Osteocyte (in vitro differentiated cells): Measurements from ENCODE around the gene TADA2B. TPM values are rescaled to one million over a fixed set of nuclear protein-coding genes. Genes with fewer than 3 reads are reported as not detected.

Source experiments
- DNase-seq: peaks from one replicate; pipeline ENCODE4 v3.0.0; 2021; ENCODE audit warnings: mixed read lengths; ENCODE audit not compliant: unreplicated experiment; ENCODE audit errors: extremely low spot score
- H3K27ac Mint-ChIP-seq: one replicate; pipeline ENCODE4 v1.8.0; 2021; ENCODE audit warnings: mild to moderate bottlenecking, mixed read lengths; ENCODE audit not compliant: unreplicated experiment
- H3K27me3 Mint-ChIP-seq: one replicate; pipeline ENCODE4 v1.8.0; 2021; ENCODE audit warnings: mixed read lengths; ENCODE audit not compliant: unreplicated experiment
- H3K36me3 Mint-ChIP-seq: one replicate; pipeline ENCODE4 v1.8.0; 2021; ENCODE audit warnings: mixed read lengths; ENCODE audit not compliant: unreplicated experiment
- H3K4me1 Mint-ChIP-seq: one replicate; pipeline ENCODE4 v1.8.0; 2021; ENCODE audit warnings: mixed read lengths; ENCODE audit not compliant: unreplicated experiment
- H3K4me3 Mint-ChIP-seq: one replicate; pipeline ENCODE4 v1.8.0; 2021; ENCODE audit warnings: mild to moderate bottlenecking, moderate library complexity, mixed read lengths; ENCODE audit not compliant: unreplicated experiment
- H3K9me3 Mint-ChIP-seq: one replicate; pipeline ENCODE4 v1.8.0; 2021; ENCODE audit warnings: mixed read lengths; ENCODE audit not compliant: unreplicated experiment
- total RNA-seq: library from RNA; stranded (reverse); gene quantifications from 2 replicates; pipeline ENCODE4 v1.2.1, GENCODE V29; 2021
- TF ChIP-seq, protein P1 (sequence below): fragments of 200-600 bp; sonication (generic); IDR thresholded peaks from 2 replicates; pipeline ENCODE4 v1.5.0; 2021; ENCODE audit warnings: antibody characterized with exemption, mild to moderate bottlenecking, moderate library complexity

The TADA2B gene
- total RNA-seq, 1 donor from 2014 or later, result 21.4 TPM

DNA sequence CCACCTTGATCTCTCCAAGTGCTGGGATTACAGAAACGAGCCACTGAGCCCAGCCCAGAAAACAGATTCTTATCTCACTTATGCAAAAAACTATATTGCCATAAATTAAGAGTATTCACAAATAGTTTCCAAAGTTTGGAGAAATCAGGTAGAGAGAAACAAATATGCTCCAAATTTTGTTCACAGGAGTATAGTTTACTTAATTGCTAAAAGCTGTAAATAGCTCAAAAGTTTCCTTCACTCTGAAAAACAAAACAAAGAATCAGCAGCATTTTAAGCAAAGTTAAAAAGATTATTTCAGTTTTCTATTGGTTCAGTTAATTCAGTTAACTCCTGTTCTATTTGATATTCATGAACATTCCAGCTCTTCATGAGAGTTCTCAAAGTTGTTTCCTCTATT, 43.2 kb downstream of the TADA2B start:
- Mint-ChIP-seq H3K36me3 (no peaks in the 10 kb centered on the region), H3K4me3 (no peak overlapping the region), H3K27ac (no peak overlapping the region), H3K4me1 (peaks cover 3% of the 10 kb centered on the region), H3K27me3 (peaks cover 69% of the 10 kb centered on the region), H3K9me3 (no peaks in the 10 kb centered on the region)
- no peak for DNase-seq
- TF ChIP-seq, protein P1, sequence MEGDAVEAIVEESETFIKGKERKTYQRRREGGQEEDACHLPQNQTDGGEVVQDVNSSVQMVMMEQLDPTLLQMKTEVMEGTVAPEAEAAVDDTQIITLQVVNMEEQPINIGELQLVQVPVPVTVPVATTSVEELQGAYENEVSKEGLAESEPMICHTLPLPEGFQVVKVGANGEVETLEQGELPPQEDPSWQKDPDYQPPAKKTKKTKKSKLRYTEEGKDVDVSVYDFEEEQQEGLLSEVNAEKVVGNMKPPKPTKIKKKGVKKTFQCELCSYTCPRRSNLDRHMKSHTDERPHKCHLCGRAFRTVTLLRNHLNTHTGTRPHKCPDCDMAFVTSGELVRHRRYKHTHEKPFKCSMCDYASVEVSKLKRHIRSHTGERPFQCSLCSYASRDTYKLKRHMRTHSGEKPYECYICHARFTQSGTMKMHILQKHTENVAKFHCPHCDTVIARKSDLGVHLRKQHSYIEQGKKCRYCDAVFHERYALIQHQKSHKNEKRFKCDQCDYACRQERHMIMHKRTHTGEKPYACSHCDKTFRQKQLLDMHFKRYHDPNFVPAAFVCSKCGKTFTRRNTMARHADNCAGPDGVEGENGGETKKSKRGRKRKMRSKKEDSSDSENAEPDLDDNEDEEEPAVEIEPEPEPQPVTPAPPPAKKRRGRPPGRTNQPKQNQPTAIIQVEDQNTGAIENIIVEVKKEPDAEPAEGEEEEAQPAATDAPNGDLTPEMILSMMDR, result no peak

DNA sequence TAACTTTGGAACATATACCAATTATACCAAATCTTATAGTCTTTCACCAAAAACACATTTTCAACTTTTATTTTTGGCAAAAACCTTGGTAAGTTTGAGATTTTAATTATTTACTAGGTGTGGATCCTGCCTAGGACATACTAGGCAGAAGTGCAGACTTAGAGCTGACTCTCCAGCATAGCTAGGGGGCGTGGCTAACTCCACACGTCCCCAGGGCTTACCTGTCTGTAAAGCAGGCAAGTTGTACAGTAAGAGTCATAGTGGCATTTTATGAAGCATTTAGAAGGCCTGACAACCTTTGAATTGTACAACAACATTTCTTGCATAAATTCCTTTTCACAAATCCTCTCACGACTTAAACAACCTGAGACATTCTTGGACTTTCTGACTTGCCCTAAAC, 43.9 kb downstream of the TADA2B start:
- Mint-ChIP-seq H3K4me3 (no peak overlapping the region), H3K9me3 (no peaks in the 10 kb centered on the region), H3K4me1 (peaks cover 3% of the 10 kb centered on the region), H3K27me3 (peaks cover 68% of the 10 kb centered on the region), H3K27ac (no peak overlapping the region), H3K36me3 (no peaks in the 10 kb centered on the region)
- TF ChIP-seq, protein P1, result no peak
- DNase-seq, result no peak

DNA sequence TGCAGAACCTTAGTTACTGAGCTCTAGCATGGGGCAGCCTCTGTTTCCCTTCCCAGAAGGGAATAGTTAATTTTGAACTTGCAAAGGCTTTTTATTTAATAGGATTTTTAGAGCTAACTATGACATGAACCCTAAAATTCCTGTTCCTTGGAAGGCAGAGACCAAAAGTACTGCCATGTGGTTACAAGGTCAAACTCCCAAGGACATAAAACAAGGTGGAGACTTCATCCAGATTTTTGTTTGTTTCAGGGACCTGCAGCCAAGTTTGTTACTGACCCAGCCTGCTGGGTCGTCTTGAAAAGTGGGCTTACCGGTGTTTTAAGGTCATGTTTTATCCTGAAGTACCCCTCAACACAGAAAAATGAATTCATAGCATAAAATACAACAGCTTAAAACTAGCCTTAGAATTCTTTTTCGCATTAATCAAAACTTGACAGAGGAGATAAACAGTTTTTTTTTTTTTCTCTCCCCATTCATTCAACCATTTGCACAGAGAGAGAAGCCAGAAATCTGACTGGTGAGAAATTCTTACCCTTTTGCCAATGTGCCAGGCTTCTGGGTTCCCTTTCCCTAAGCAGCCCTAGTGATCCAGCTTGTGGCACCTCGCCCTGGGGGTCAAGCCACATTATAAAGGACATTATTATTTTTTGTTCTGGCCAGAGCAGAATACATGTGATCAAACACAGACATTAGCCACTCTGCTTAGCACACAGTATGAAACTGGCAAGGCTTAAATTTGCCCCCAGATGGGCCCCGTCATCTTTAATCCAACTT, 46.2 kb downstream of the TADA2B start:
- Mint-ChIP-seq H3K27me3 (peaks cover 64% of the 10 kb centered on the region), H3K27ac (no peak overlapping the region), H3K9me3 (no peaks in the 10 kb centered on the region), H3K36me3 (no peaks in the 10 kb centered on the region), H3K4me3 (no peak overlapping the region), H3K4me1 (peaks cover 3% of the 10 kb centered on the region)
- TF ChIP-seq, protein P1, result no peak
- DNase-seq, result no peak

DNA sequence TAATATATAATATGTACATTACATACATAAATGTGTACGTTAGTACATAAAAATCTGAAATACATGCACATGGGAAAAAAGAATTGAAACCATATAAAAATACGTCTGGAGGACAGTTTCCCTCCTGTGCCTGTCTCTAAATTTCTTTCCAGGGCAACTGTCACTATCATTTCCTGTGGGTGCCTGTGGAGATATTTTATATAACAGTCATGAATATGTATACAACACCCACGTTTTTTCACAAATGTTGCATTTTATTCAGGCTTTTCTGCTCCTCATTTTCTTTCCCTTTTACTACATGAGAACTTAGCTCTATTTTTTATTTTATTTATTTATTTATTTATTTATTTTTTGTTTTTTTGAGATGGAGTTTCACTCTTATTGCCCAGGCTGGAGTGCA, 48.9 kb downstream of the TADA2B start:
- Mint-ChIP-seq H3K4me1 (peaks cover 3% of the 10 kb centered on the region), H3K36me3 (no peaks in the 10 kb centered on the region), H3K4me3 (no peak overlapping the region), H3K27me3 (peaks cover 57% of the 10 kb centered on the region), H3K9me3 (no peaks in the 10 kb centered on the region), H3K27ac (no peak overlapping the region)
- DNase-seq, result no peak
- TF ChIP-seq, protein P1, result no peak

DNA sequence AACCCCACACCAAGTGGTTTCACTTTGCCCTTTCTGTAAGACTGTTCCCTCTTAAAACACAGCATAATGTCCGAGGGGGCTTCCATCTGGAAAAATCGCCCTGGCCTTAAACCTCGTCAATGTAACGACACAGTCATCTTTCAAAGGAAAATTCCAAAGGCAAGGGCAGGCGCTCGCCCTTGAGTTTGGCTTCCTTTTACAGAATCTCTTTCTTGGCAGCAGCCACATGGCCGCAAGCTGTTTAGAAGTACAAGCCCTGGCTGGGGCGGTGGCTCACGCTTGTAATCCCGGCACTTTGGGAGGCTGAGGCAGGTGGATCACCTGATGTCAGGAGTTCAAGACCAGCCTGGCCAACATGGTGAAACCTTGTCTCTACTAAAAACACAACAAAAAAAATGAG, 51.7 kb downstream of the TADA2B start:
- Mint-ChIP-seq H3K27me3 (peaks cover 50% of the 10 kb centered on the region), H3K9me3 (no peaks in the 10 kb centered on the region), H3K27ac (no peak overlapping the region), H3K4me3 (no peak overlapping the region), H3K4me1 (peaks cover 2% of the 10 kb centered on the region), H3K36me3 (no peaks in the 10 kb centered on the region)
- TF ChIP-seq, protein P1, result no peak
- no peak for DNase-seq
